GM12892 (cell line): Measurements from ENCODE around the gene LCN6.
"Not testable (repeated sequence)": the region's sequence is repeated elsewhere in the genome, so short reads cannot be mapped to it uniquely, and the experiment has no call there.

Experiments
- DNase-seq: peaks from one replicate; pipeline ENCODE4 v3.0.0; 2011; ENCODE audit not compliant: insufficient read length
- FAIRE-seq: peaks from 2 replicates; lab custom pipeline; 2011; peaks lifted over from hg19 to GRCh38; lab: Jason Lieb, UNC
- POLR2A ChIP-seq: IDR thresholded peaks from 2 replicates; pipeline ENCODE4 v1.6.1; 2011; ENCODE audit warnings: low read depth, low read length, control low read depth
- POLR2AphosphoS5 ChIP-seq: IDR thresholded peaks from 2 replicates; pipeline ENCODE4 v1.6.1; 2011; ENCODE audit warnings: low read depth, low read length, control low read depth
- TAF1 ChIP-seq: IDR thresholded peaks from 2 replicates; pipeline ENCODE4 v1.6.1; 2011; ENCODE audit warnings: low read depth, mild to moderate bottlenecking, control low read depth, low read length, borderline replicate concordance

The LCN6 gene

DNA sequence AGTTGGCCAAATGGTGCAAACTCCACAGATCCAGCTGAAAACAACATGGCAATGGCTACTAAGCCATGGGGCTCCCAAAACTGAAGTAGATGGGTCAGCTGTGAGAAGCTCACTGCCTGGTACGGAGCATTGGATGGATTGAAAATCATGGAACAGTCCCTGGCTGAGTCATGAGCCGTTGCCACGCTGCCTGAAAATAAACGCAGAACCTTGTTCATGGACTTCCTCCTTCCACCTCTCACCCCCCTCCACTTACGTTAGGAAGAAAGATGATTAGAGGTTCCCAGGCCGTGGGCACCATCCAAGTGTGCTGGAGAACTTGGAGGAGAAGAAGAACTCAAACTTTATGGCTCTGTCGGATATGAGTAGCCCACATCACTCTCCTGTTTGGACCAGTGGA is 42.8 kb downstream of the LCN6 start:
- FAIRE-seq (no peak), DNase-seq (no peak)
- TF ChIP-seq POLR2A (no peak), TAF1 (no peak), POLR2AphosphoS5 (no peak)

DNA sequence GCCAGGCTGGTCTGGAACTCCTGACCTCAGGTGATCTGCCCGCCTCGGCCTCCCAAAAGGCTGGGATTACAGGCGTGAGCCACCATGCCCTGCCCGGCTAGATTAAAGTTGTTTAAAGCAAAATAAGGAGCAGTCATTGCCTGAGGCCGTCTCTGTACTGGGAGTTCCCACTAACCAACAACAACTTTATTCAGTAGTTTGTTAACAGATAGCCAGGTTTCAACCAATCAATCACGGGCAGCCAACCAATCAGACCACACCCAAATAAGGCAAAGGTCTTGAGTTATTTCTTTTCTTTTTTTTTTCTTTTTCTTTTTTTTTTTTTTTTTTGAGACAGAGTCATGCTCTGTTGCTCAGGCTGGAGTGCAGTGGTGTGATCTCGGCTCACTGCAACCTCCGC is 43.6 kb downstream of the LCN6 start:
- not testable (repeated sequence) for DNase-seq

DNA sequence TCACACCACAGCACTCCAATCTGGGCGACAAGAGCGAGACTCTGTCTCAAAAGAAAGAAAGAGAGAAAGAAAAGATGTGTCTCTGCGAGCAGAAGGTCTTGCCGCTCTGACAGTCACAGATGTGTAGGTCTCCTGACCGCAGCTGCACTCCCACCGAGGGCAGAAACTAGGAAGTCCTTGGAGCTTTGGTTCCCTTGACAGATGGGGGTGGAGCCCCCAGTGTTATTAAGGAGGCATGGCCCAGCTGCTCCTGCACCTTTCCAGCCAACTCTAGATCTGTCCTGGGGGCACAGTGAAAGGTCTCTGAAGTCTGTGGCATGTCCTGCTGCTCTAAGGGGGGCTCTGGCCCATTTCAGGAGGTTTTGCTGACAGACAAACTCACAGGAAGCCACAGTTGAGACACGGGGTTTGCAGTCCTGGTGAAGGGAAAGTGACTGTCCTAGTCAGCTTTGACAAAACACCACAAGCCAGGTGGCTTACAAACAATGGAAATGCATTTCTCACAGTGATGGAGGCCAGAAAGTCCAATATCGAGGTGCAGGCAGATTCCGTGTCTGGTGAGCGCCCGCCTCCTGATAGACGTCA is 45.0 kb downstream of the LCN6 start:
- FAIRE-seq (no peak), DNase-seq (no peak)
- TF ChIP-seq TAF1 (no peak), POLR2A (no peak), POLR2AphosphoS5 (no peak)

More for the DNA sequence above, 43.6 kb downstream of the LCN6 start:
- FAIRE-seq: not testable (repeated sequence)

GRCh38 chr9:136701668-136702053 is 46.7 kb downstream of the LCN6 start:
- no peak for DNase-seq
- no peak for FAIRE-seq
- TF ChIP-seq POLR2AphosphoS5 (no peak), TAF1 (no peak), POLR2A (no peak)

DNA sequence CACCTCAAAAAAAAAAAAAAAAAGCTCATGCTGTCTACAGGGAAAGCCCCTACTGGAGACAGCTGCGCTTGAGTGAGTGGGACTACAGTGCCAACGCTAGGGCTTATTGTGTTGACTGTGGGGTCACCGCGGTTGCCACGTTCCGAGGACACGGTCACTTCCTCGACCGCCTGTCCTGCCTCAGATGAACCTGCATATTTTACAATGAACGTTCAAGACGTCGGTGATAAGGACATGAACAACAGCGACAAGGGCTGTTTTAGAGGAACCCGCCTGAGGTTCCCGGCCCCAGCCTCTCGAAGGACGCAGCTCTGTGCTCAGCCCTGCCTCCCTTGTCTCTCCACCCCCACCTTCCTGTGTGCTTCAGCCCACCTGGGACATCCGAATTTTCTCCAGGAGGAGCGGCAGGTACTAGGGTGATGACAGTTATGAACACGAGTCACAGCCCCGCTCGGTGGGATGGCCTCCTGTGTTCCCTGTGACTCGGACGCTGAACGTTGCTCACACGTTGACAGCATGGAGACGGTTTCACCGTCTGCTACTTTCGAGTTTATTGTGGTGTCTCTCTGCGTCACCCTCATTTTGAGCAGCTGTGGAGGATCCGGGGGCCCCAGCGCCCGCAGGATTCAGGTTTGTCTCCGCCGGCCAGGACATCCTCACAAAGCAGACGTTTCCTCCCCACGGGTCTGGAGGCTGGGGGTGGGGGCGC is 47.2 kb downstream of the LCN6 start:
- DNase-seq: peak; percentile 65
- FAIRE-seq: peak; percentile 9
- TF ChIP-seq POLR2A (0 out of 2 replicates have a peak, but pooled peaks have one; percentile 24), POLR2AphosphoS5 (no peak)

- FAIRE-seq (no peak), DNase-seq (no peak)
- TF ChIP-seq POLR2AphosphoS5 (no peak), TAF1 (no peak), POLR2A (no peak)
Observed at GRCh38 chr9:136700304-136700703, 48.0 kb downstream of the LCN6 start.

DNA sequence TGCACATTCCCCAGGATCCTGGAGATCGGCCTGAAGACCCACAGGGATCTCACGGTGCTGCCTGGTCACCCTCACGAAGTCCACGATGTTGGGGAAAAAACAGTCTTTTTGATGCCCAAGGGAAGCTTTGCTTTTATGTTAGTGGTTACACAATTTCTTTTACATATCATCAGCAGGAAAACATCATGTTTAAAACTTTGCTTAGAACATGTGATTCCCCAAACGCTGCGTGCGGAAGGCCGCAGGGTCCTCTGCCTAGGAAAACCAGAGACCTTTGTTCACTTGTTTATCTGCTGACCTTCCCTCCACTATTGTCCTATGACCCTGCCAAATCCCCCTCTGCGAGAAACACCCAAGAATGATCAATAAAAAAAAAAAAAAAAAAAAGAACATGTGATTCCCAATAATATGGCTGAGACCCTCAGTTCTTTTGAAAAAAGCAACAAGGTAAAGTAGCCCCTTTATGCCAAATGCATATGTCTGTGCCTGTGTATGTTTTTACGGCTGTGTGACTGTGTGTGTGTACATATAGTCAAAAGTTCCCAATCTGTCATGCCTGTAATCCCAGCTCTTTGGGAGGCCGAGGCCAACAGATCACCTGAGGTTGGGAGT is 49.6 kb downstream of the LCN6 start:
- FAIRE-seq: no peak
- DNase-seq: no peak
- TF ChIP-seq TAF1 (no peak), POLR2A (no peak), POLR2AphosphoS5 (no peak)

DNA sequence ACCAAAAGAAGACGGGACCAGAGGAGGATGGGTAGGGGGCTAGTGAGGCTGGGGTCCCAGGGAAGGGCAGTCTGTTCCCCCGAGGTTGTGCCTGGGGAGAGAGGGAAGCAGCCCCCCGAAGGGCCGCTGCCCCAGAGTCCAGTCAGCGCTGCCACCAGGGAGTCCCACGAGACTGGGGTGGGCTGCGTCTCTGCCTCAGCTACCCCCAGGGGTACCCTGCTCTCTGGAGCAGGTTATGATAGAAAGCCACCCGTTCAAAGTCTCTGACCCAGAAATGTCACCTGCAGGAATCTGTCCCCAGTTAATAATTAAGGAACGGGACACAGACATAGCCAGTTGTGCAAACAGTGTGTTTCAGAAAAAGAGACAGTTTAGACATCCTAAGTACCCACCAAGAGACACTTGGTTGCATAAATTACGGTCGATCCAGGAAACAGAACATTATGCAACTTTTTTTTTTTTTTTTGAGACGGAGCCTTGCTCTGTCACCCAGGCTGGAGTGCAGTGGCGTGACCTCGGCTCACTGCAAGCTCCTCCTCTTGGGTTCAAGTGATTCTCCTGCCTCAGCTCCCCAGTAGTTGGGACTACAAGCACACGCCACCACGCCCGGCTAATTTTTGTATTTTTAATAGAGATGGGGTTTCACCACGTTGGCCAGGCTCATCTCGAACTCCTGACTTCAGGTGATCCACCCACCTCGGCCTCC is 50.4 kb downstream of the LCN6 start:
- no peak for DNase-seq

DNA sequence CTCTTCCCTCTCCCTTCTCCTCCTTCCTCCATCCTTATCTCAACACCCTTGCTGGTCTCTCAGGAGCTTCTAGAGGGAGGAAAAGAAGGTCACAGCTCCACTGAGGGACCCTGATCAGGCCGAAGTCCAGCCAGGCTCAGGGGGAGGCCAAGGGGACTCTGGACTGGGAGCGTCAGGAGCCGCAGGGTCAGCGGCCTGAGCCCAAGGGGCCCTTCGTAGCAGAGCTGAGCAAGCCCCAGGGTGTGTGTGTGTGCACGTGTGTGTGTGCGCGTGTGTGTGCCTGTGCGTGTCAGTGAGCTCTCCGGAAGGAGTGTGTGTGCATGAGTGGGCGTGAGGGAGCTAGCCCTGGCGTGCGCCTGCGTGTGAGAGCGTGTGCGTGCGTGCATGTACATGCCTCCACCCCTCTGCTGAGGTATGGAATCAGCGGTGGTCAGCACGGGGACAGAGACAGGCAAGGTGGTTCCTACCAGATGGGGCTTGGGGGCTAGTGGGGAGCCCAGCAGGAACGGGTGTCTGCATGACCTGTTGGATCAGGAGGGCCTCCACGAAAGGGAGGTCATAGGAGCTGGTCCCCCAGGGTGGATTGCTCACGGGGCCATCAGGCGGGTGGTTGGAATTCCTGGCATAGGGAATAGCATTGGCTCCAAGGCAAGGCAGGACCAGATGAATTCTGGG is 51.0 kb downstream of the LCN6 start:
- TF ChIP-seq POLR2A (no peak), TAF1 (no peak), POLR2AphosphoS5 (no peak)
- DNase-seq (no peak), FAIRE-seq (no peak)

More for the DNA sequence above, 50.4 kb downstream of the LCN6 start:
- no peak for FAIRE-seq
- TF ChIP-seq POLR2A (no peak), POLR2AphosphoS5 (no peak), TAF1 (no peak)

DNA sequence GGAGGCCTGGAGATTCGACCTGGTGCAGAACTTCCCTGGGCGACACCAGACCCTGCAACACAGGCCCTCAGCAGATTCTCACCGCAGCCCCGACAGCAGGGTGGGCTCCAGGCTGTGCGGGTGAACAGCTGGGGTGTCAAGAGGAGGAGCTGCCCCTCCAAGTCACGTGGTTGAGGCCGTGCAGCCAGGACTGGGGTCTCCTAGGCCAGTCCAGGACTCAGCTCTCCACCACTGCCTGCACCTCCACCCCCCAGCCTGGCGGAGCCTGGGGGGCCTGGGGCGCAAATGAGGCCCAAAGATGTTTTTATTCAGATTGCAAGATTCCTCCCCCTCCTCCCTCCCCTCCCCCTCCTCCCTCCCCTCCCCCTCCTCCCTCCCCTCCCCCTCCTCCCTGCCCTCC is 51.8 kb downstream of the LCN6 start:
- DNase-seq: no peak
- TF ChIP-seq TAF1: no peak
- no peak for TF ChIP-seq POLR2AphosphoS5
- no peak for TF ChIP-seq POLR2A
- no peak for FAIRE-seq

GRCh38 chr9:136695955-136696354 is 52.4 kb downstream of the LCN6 start:
- FAIRE-seq (no peak), DNase-seq (no peak)
- TF ChIP-seq POLR2A (no peak), POLR2AphosphoS5 (no peak), TAF1 (no peak)
